Stimulated activated CD4-positive, alpha-beta T cell treated with anti-CD3 and anti-CD28 coated beads, TNF-alpha, amount 100 ng/mL, for 24 hours (primary cell): ENCODE data around the gene TRIM47.
"Not testable (repeated sequence)": the region's sequence is repeated elsewhere in the genome, so short reads cannot be mapped to it uniquely, and the experiment has no call there.

Experiments used
- DNase-seq, 3 experiments: peaks; one replicate each; pipeline ENCODE4 v3.0.0-alpha.2; 2020; ENCODE audit warnings: low read depth in 3 of 3

TRIM47 gene

GRCh38 chr17:75869282-75870141 is 8.9 kb downstream of the TRIM47 start:
- DNase-seq = no peak

GRCh38 chr17:75868730-75869281 is 9.6 kb downstream of the TRIM47 start:
- not testable (repeated sequence) for DNase-seq

- not testable (repeated sequence) for DNase-seq
Measured at GRCh38 chr17:75865404-75866188, 12.8 kb downstream of the TRIM47 start.

GRCh38 chr17:75864887-75865286 is 13.5 kb downstream of the TRIM47 start:
- not testable (repeated sequence) for DNase-seq

DNA sequence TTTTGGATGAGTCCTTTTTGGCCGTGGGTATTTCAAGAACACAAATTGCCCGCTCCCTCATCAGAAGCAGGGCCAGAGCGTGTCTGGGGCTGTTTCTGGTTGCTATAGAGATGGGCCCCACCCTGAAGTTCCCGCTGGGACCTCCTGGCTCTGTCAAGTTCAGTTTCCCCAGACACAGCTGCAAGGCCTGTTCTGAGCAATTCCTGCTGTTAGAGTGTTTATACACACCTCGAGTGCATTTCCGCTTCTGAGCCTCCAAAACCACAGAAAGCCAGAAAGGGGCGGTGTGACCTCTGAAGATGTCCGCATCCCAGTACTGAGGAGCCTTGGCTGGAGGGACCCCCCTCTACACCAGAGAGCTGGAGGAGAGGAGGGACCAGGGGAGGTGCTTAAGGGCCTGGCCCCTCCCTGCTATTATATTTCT is 13.9 kb downstream of the TRIM47 start:
- DNase-seq = no peak

- DNase-seq = no peak
Measured at GRCh38 chr17:75861927-75862317, 16.5 kb downstream of the TRIM47 start.

DNA sequence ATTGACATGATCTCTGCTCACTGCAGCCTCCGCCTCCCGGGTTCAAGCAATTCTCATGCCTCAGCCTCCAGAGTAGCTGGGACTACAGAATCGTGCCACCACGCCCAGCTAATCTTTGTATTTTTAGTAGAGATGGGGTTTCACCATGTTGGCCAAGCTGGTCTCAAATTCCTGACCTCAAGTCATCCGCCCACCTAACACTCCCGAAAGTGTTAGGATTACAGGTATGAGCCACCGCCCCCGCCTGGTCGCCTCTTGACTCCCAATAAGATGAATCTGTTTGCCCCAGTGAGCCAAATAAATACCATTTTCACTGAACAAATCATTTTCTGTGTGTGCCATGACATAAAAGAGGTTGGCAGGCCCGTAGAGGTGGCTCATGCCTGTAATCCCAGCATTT is 19.0 kb downstream of the TRIM47 start:
- DNase-seq = not testable (repeated sequence)

GRCh38 chr17:75856062-75856756 is 22.2 kb downstream of the TRIM47 start:
- DNase-seq = no peak

GRCh38 chr17:75855310-75856061 is 22.9 kb downstream of the TRIM47 start, which contains the start of gene WBP2:
TSS of gene WBP2 (minus strand) at chr17:75855335. CDS start at chr17:75855297, 38 bp downstream.
- peak; percentile 91 to 98 (median 97) for DNase-seq

DNA sequence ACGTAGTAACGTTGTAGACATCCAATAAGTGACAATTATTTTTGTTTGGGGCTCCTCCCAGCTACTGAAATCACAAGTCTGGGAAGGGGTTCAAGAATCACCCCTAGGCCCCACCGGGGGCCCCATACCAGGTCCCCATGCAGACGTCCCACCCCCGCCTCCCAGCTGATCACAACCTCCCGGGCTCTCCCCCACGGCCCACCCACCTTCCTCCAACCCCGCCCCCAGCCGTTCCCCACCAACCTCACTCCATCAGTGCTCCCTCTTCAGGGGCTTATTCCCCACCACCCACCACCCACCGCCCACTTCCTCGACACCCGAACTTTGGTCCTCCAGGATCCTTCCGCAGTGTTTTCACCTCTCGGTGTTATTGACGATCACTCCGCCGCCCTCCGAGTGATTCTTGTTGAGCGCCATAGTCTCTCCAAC is 23.5 kb downstream of the TRIM47 start:
- DNase-seq = no peak

DNA sequence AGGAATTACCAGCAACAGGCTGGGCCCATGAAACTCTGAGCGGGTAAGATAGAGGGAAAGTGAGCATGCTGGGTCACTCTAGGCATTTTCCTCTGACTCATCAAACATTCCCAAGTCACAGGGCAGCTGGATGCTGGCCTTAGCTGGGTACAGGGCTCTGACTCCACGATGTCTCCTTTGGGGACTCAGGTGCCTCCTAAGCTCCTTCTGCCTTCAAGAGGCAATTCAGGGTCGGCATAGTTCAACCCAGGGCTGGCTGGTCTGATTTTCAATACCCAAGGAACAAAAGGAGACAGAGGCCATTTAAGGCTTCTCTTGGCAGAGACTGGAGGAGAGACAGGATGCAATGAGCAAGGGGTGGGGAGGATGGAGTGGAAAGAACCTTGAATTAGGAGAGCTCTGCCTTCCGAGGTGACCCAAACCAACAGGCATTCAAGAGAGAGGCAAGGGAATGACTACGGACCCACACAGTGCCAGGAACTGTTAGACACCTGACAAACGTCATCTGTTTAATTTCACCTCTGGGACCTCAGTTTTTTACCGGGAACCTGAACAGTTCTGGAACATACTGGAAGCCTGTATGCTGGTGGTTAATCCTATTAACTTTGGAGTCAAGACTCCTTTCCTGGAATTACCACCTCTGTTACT is 24.2 kb downstream of the TRIM47 start:
- DNase-seq = no peak

DNA sequence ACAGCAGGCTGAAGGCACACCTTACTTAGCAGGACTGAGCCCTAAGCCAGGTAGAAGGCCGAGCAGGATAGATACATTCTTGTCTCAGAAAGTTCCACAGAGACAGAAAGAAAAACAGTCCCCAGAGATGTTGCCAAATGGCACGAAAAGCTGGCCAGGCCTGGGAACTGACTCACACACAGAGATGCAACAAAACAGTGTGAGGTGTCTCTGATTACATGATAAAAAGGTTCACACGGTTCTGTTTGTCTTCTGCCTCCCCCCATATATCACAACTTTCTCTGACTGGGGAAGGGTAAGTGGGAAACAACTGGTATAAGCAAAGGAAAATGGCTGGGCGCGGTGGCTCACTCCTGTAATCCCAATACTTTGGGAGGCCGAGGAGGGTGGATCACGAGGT is 24.9 kb downstream of the TRIM47 start:
- no peak for DNase-seq

- DNase-seq = not testable (repeated sequence)
Measured at GRCh38 chr17:75851693-75851991, 26.7 kb downstream of the TRIM47 start.

DNA sequence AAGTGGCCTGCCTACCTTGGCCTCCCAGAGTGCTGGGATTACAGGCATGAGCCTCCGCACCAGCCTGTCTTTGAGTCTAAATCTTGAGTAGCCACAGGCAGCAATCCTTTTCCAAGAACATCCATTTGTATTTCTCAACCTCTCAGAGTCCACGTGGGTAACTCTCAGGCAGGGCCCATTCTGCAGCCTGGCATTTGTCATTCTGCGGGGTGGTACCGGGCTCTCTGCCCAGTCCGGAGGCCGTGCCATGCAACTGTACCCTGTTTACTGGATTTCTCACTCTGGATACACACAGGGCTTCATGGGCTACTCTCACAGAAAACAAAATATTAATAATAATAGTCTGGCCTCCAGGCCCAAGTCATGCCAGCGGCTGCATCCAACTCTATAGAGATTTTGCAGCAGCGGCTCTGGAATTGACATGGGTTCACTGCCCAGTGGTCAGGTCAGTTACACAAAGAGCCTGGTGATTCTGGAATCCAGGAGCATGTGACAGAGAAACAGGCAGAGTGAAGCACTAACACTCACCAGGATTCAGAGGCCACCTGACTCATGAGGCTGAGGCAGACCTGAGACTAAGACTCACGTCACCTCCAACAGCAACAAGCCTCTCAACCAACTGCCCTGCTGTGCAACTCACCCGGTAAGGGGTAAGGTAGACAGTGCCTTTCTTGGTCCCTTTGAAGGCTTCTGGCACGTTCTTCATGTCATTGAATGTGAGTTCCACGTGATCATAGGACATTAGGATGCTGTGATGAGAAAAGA is 27.3 kb downstream of the TRIM47 start:
- DNase-seq = no peak

GRCh38 chr17:75849724-75850123 is 28.7 kb downstream of the TRIM47 start:
- no peak for DNase-seq

GRCh38 chr17:75849279-75849646 is 29.1 kb downstream of the TRIM47 start:
- DNase-seq = no peak

DNA sequence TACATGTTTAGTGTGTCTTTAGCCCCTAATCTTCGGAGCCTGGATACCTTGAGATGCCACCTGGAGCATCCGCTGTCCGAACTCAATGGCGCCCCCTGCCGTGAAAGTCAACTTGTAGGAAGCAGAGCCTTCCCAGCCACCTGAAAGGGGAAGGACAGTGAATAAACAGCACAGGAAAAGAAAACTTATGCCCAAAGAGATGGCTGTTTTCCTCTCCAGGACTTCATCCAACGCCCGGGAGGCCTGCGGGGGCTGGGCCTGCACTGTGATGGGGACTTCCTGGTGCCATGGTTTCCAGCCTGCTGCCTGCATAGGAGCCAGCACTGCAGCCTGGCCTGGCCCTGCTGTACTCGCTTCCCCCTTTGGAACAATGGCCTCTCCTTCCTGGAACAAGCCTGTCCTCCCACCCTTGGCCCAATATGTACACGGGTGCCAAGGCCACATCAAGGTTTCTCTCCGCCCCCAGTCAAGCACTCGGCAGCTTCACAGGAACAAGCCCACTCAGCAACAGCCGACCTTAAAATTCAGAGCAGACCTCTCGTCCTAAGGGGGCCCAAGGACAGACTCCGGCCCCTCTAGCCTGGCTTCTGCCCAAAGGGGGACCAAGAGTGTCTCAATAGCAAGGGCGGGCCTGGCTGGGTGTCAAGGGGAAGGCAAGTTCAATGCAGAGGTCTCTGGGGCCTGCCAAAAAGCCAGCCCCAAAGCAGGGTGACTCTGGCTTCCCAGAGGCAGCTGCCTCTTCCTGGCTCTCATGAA is 29.7 kb downstream of the TRIM47 start:
- peak; percentile 67 to 84 (median 77) for DNase-seq

DNA sequence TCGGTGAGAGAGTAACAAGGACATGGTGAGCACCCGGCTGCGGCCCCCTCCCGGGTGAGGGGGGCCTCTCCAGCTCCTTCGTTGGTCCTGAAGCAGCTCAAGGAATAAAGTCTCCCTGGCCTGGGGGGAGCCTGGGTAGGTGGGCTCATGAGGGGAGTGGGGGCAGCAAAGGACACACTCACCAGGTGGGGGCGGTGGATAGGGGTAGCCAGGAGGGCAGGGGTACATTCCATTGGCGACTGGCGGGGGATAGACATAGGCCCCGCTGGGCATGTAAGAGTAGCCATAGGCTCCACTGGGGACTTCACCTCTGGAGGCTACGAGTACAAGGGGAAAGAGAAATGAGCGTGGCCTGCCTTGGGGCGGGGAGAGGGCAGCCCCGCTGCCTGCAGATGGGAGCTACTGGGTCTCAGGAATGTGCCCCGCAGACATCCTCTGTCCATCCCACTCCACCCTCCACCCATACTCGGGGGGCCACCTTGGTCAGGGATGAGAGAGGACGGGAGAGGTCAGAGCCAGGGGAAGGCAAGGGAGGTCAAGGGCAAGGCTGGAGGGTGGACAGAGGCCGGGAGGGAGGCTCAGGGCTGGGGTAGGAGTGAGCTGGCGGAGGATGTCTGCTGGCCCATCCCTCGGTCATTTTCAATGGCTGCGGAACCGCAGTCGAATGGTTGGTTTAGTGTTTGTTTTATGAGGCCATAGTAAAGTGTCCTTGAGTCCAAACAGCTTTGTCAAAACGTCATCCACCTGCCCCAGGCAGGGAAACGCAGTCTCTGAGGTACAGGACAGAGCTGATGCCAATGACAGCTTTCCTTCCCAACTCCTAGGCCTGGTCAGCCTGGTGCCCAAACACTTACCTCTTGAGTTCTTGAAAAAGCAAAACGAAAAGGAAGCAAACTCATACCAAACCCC is 30.5 kb downstream of the TRIM47 start:
- no peak for DNase-seq
